Measurements from ENCODE around the gene B9D2. TPM values are rescaled to one million over a fixed set of nuclear protein-coding genes. Genes with fewer than 3 reads are reported as not detected.

The B9D2 gene
- polyA plus RNA-seq, 1 donor from 2014 or later: 15.9 TPM

- no peak overlapping the region for H3K27ac ChIP-seq (ENCODE audit: low read length)
- H2AFZ ChIP-seq (ENCODE audit: low read depth, low read length): no peak overlapping the region
- H3K9me3 ChIP-seq (ENCODE audit: low read length): no peaks in the 10 kb centered on the region
- TF ChIP-seq TAF1 (IDR thresholded peaks at IDR 0.05; ENCODE audit: low read depth) (no peak), RAD21 (conservative IDR thresholded peaks at IDR 0.05) (no peak), SMC3 (conservative IDR thresholded peaks at IDR 0.05; ENCODE audit: poor library complexity) (no peak), POLR2AphosphoS5 (IDR thresholded peaks at IDR 0.05) (no peak), EP300 (conservative IDR thresholded peaks at IDR 0.05; ENCODE audit: poor library complexity, severe bottlenecking) (no peak), MXI1 (conservative IDR thresholded peaks at IDR 0.05; ENCODE audit: poor library complexity, severe bottlenecking) (no peak), CTCF (IDR thresholded peaks at IDR 0.05; ENCODE audit: poor library complexity, severe bottlenecking) (no peak), EZH2 (IDR thresholded peaks at IDR 0.05; ENCODE audit: borderline replicate concordance, insufficient read depth, low read length, poor library complexity, severe bottlenecking) (no peak)
- TF ChIP-seq, protein P1, sequence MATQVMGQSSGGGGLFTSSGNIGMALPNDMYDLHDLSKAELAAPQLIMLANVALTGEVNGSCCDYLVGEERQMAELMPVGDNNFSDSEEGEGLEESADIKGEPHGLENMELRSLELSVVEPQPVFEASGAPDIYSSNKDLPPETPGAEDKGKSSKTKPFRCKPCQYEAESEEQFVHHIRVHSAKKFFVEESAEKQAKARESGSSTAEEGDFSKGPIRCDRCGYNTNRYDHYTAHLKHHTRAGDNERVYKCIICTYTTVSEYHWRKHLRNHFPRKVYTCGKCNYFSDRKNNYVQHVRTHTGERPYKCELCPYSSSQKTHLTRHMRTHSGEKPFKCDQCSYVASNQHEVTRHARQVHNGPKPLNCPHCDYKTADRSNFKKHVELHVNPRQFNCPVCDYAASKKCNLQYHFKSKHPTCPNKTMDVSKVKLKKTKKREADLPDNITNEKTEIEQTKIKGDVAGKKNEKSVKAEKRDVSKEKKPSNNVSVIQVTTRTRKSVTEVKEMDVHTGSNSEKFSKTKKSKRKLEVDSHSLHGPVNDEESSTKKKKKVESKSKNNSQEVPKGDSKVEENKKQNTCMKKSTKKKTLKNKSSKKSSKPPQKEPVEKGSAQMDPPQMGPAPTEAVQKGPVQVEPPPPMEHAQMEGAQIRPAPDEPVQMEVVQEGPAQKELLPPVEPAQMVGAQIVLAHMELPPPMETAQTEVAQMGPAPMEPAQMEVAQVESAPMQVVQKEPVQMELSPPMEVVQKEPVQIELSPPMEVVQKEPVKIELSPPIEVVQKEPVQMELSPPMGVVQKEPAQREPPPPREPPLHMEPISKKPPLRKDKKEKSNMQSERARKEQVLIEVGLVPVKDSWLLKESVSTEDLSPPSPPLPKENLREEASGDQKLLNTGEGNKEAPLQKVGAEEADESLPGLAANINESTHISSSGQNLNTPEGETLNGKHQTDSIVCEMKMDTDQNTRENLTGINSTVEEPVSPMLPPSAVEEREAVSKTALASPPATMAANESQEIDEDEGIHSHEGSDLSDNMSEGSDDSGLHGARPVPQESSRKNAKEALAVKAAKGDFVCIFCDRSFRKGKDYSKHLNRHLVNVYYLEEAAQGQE (IDR thresholded peaks at IDR 0.05; ENCODE audit: borderline replicate concordance): no peak
- no peak overlapping the region for H3K4me3 ChIP-seq (ENCODE audit: low read length)
- no peaks in the 10 kb centered on the region for H4K20me1 ChIP-seq (ENCODE audit: insufficient read depth)
- no peaks in the 10 kb centered on the region for H3K79me2 ChIP-seq (replicated peaks; ENCODE audit: insufficient read depth, low read length)
- peaks cover 46% of the 10 kb centered on the region for H3K27me3 ChIP-seq (ENCODE audit: insufficient read depth, low read depth, low read length)
- no peaks in the 10 kb centered on the region for H3K9me2 ChIP-seq (ENCODE audit: insufficient read depth, low read length)
- no peaks in the 10 kb centered on the region for H3K36me3 ChIP-seq (ENCODE audit: insufficient read depth, low read length)
- no peaks in the 10 kb centered on the region for H3F3A ChIP-seq (ENCODE audit: insufficient read depth, low read length, poor library complexity, severe bottlenecking)
- no peak overlapping the region for H3K9ac ChIP-seq (ENCODE audit: low read length)
- H3K4me2 ChIP-seq (ENCODE audit: low read length): no peak overlapping the region
These were observed 8.9 kb downstream of the B9D2 start for GRCh38 chr19:41355035-41355434.

GRCh38 chr19:41354343-41354953 lies 9.5 kb downstream of the B9D2 start:
- H2AFZ ChIP-seq (ENCODE audit: low read depth, low read length): no peak overlapping the region

More at GRCh38 chr19:41354343-41354953, 9.5 kb downstream of the B9D2 start:
- no peaks in the 10 kb centered on the region for H3F3A ChIP-seq (ENCODE audit: insufficient read depth, low read length, poor library complexity, severe bottlenecking)
- peak overlapping the region; percentile 65 for H3K4me3 ChIP-seq (ENCODE audit: low read length)
- no peak overlapping the region for H3K4me2 ChIP-seq (ENCODE audit: low read length)
- H3K79me2 ChIP-seq (replicated peaks; ENCODE audit: insufficient read depth, low read length): no peaks in the 10 kb centered on the region
- TF ChIP-seq EZH2 (IDR thresholded peaks at IDR 0.05; ENCODE audit: borderline replicate concordance, insufficient read depth, low read length, poor library complexity, severe bottlenecking) (no peak), EP300 (conservative IDR thresholded peaks at IDR 0.05; ENCODE audit: poor library complexity, severe bottlenecking) (no peak), CTCF (IDR thresholded peaks at IDR 0.05; ENCODE audit: poor library complexity, severe bottlenecking) (no peak), SMC3 (conservative IDR thresholded peaks at IDR 0.05; ENCODE audit: poor library complexity) (no peak), POLR2AphosphoS5 (IDR thresholded peaks at IDR 0.05) (no peak)
- TF ChIP-seq, protein P1 (IDR thresholded peaks at IDR 0.05; ENCODE audit: borderline replicate concordance): no peak
- no peaks in the 10 kb centered on the region for H3K36me3 ChIP-seq (ENCODE audit: insufficient read depth, low read length)
- no peaks in the 10 kb centered on the region for H3K9me3 ChIP-seq (ENCODE audit: low read length)
- no peak overlapping the region for H3K27ac ChIP-seq (ENCODE audit: low read length)
- H3K9ac ChIP-seq (ENCODE audit: low read length): peak overlapping the region; percentile 36
- no peaks in the 10 kb centered on the region for H3K9me2 ChIP-seq (ENCODE audit: insufficient read depth, low read length)
- peaks cover 51% of the 10 kb centered on the region for H3K27me3 ChIP-seq (ENCODE audit: insufficient read depth, low read depth, low read length)
- no peaks in the 10 kb centered on the region for H4K20me1 ChIP-seq (ENCODE audit: insufficient read depth)
